Astrocyte (in vitro differentiated cells and primary cell): ENCODE data around the gene TLE7. TPM values are rescaled to one million over a fixed set of nuclear protein-coding genes. Genes with fewer than 3 reads are reported as not detected.

Experiments used
- DNase-seq: peaks from one replicate; pipeline ENCODE4 v3.0.0-alpha.2; 2010; ENCODE audit warnings: low read depth
- FAIRE-seq: peaks from 2 replicates; lab custom pipeline; 2011; peaks lifted over from hg19 to GRCh38; lab: Jason Lieb, UNC
- H2AFZ ChIP-seq: 2 replicates; pipeline ENCODE4 v1.6.0; 2012; ENCODE audit warnings: low read depth, low read length, inconsistent platforms
- H3K27ac ChIP-seq: 2 replicates; pipeline ENCODE4 v1.5.1; 2011; ENCODE audit warnings: low read depth, low read length, inconsistent platforms
- H3K27me3 ChIP-seq: 2 replicates; pipeline ENCODE4 v1.6.0; 2011; ENCODE audit warnings: low read length, inconsistent platforms; ENCODE audit not compliant: insufficient read depth
- H3K36me3 ChIP-seq: 2 replicates; pipeline ENCODE4 v1.5.1; 2011; ENCODE audit warnings: low read length, inconsistent platforms; ENCODE audit not compliant: insufficient read depth
- H3K4me1 ChIP-seq: 2 replicates; pipeline ENCODE4 v1.5.1; 2011; ENCODE audit warnings: low read length, inconsistent platforms; ENCODE audit not compliant: insufficient read depth
- H3K4me2 ChIP-seq: 2 replicates; pipeline ENCODE4 v1.6.0; 2012; ENCODE audit warnings: low read length, inconsistent platforms
- H3K4me3 ChIP-seq: 2 replicates; pipeline ENCODE4 v1.5.1; 2011; ENCODE audit warnings: low read depth, mild to moderate bottlenecking, low read length, inconsistent platforms; ENCODE audit not compliant: insufficient read depth
- H3K79me2 ChIP-seq: 2 replicates; pipeline ENCODE4 v1.6.0; 2012; ENCODE audit warnings: mild to moderate bottlenecking, low read length, inconsistent platforms; ENCODE audit not compliant: insufficient read depth
- H3K9ac ChIP-seq: 2 replicates; pipeline ENCODE4 v1.6.0; 2012; ENCODE audit warnings: mild to moderate bottlenecking, low read length, inconsistent platforms
- H3K9me3 ChIP-seq: 2 replicates; pipeline ENCODE4 v1.5.1; 2012; ENCODE audit warnings: low read depth, mild to moderate bottlenecking, low read length, inconsistent platforms; ENCODE audit not compliant: insufficient read depth
- H4K20me1 ChIP-seq: 2 replicates; pipeline ENCODE4 v1.6.0; 2012; ENCODE audit warnings: low read length, inconsistent platforms; ENCODE audit not compliant: insufficient read depth
- H3K27ac Mint-ChIP-seq: one replicate; pipeline ENCODE4 v1.8.0; 2021; ENCODE audit warnings: mild to moderate bottlenecking, mixed read lengths; ENCODE audit not compliant: unreplicated experiment
- H3K27me3 Mint-ChIP-seq: one replicate; pipeline ENCODE4 v1.8.0; 2021; ENCODE audit warnings: low read depth, mixed read lengths; ENCODE audit not compliant: unreplicated experiment
- H3K36me3 Mint-ChIP-seq: one replicate; pipeline ENCODE4 v1.8.0; 2021; ENCODE audit warnings: low read depth, mixed read lengths; ENCODE audit not compliant: unreplicated experiment
- H3K4me1 Mint-ChIP-seq: one replicate; pipeline ENCODE4 v1.8.0; 2021; ENCODE audit warnings: low read depth, mixed read lengths; ENCODE audit not compliant: unreplicated experiment
- H3K4me3 Mint-ChIP-seq: one replicate; pipeline ENCODE4 v1.8.0; 2021; ENCODE audit warnings: mild to moderate bottlenecking, moderate library complexity, mixed read lengths; ENCODE audit not compliant: unreplicated experiment
- H3K9me3 Mint-ChIP-seq: one replicate; pipeline ENCODE4 v1.8.0; 2021; ENCODE audit warnings: mild to moderate bottlenecking, mixed read lengths; ENCODE audit not compliant: unreplicated experiment
- EZH2 ChIP-seq: IDR thresholded peaks from 2 replicates; pipeline ENCODE4 v1.6.1; 2012; ENCODE audit warnings: mild to moderate bottlenecking, low read length, inconsistent platforms; ENCODE audit not compliant: insufficient read depth
- total RNA-seq: library from RNA; stranded (reverse); gene quantifications from 2 replicates; pipeline ENCODE4 v1.2.1, GENCODE V29; 2021
- TF ChIP-seq, protein P1 (sequence below): IDR thresholded peaks from 2 replicates; pipeline ENCODE4 v1.5.1; 2011; ENCODE audit warnings: low read depth, mild to moderate bottlenecking, inconsistent platforms, low read length, moderate library complexity; ENCODE audit not compliant: insufficient read depth

The TLE7 gene
- total RNA-seq, 1 donor from 2014 or later = not detected

DNA sequence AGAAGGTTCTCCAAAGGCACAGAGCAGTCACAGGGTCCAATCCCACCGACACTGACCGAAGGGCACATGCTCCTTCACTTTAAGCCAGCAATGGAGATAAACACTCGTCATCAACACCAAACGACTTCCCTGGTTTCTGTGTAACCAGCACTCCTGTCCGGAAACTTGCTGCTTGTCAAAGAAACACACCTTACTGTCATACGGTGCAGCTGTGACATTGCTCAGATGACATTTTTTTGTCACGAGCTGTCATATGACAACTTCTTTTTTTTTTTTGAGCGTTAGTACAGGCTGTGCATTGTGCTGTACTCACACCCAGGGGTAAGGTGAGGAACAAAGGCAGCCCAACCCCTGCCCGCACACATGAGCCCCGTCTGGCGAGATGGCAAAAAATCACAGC is 39.2 kb downstream of the TLE7 start:
- Histone ChIP-seq H3K9me3 (peaks cover 3% of the 10 kb centered on the region), H3K4me3 (no peak overlapping the region), H3K79me2 (no peaks in the 10 kb centered on the region), H3K4me1 (no peaks in the 10 kb centered on the region), H4K20me1 (no peaks in the 10 kb centered on the region), H3K27me3 (no peaks in the 10 kb centered on the region), H3K9ac (no peak overlapping the region), H2AFZ (no peak overlapping the region), H3K4me2 (no peak overlapping the region), H3K27ac (no peak overlapping the region), H3K36me3 (no peaks in the 10 kb centered on the region)
- Mint-ChIP-seq H3K9me3 (peaks cover 12% of the 10 kb centered on the region), H3K4me3 (no peak overlapping the region), H3K4me1 (no peaks in the 10 kb centered on the region), H3K27me3 (peaks cover 25% of the 10 kb centered on the region), H3K36me3 (peaks cover 3% of the 10 kb centered on the region), H3K27ac (no peak overlapping the region)
- TF ChIP-seq EZH2 = no peak
- FAIRE-seq (no peak), DNase-seq (no peak)

DNA sequence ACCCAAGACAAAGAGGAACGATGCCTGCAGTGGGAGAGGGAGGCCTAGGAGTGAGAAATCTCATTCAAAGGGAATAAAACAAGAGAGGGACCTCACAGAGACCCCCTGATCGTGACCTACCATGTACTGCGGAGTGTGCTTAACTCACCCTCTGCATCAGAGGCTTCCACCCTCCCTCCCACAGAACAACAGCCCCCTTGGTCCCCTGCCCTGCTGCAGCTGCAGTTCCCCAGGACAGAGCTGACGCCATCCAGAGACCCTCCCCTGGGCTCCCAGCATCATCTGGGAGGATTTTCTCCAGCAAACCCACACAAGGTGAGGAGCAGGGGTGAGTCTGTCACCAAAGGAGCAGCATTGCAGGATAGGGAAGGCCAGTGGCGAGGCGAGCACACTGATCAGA is 39.8 kb downstream of the TLE7 start:
- no peak overlapping the region for H3K4me3 Mint-ChIP-seq
- DNase-seq = no peak

DNA sequence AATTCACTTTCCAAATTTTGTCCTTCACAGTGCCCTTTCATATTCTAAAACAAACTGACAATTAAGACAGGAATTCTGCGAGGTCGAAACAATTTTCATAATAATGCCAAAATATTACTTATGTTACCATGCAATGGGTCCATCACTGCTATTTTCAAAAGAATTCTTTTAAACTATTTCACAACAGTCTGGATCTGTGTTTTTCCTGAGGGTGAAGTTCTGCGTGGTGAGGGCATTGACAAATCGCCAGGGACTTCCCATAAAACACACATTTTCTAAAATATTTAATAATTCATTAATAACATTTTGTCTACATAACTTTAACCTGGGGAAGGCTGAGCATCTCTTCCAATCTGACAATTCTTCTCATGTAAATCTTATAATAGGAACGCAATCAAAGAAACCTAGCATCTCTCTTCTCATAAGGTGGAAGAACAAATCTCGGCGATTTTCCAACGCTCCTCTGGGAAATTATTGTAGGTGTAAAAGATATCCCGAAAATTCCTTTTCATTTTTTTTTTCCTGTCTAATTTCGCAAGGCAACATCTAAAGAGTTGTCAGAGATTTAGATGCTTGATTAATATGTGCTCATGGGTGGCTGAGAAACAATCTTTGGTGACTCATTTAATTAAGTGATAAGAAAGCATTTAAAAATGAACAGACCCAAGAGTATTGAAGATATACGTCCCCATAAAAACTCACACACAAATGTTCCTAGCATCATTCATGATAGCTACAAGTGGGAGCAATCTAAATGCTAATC is 41.9 kb downstream of the TLE7 start:
- no peak overlapping the region for H3K4me3 ChIP-seq
- H2AFZ ChIP-seq = no peak overlapping the region
- no peaks in the 10 kb centered on the region for H4K20me1 ChIP-seq
- no peaks in the 10 kb centered on the region for H3K27me3 ChIP-seq
- no peaks in the 10 kb centered on the region for H3K36me3 ChIP-seq
- Mint-ChIP-seq H3K27ac (no peak overlapping the region), H3K4me1 (no peaks in the 10 kb centered on the region), H3K27me3 (peaks cover 17% of the 10 kb centered on the region), H3K36me3 (peaks cover 3% of the 10 kb centered on the region), H3K9me3 (peaks cover 8% of the 10 kb centered on the region), H3K4me3 (no peak overlapping the region)
- H3K4me2 ChIP-seq = no peak overlapping the region
- H3K27ac ChIP-seq = no peak overlapping the region
- no peak overlapping the region for H3K9ac ChIP-seq
- H3K9me3 ChIP-seq = peaks cover 3% of the 10 kb centered on the region
- H3K79me2 ChIP-seq = no peaks in the 10 kb centered on the region
- FAIRE-seq (no peak), DNase-seq (no peak)
- TF ChIP-seq EZH2 = no peak
- TF ChIP-seq, protein P1, sequence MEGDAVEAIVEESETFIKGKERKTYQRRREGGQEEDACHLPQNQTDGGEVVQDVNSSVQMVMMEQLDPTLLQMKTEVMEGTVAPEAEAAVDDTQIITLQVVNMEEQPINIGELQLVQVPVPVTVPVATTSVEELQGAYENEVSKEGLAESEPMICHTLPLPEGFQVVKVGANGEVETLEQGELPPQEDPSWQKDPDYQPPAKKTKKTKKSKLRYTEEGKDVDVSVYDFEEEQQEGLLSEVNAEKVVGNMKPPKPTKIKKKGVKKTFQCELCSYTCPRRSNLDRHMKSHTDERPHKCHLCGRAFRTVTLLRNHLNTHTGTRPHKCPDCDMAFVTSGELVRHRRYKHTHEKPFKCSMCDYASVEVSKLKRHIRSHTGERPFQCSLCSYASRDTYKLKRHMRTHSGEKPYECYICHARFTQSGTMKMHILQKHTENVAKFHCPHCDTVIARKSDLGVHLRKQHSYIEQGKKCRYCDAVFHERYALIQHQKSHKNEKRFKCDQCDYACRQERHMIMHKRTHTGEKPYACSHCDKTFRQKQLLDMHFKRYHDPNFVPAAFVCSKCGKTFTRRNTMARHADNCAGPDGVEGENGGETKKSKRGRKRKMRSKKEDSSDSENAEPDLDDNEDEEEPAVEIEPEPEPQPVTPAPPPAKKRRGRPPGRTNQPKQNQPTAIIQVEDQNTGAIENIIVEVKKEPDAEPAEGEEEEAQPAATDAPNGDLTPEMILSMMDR = no peak
- no peaks in the 10 kb centered on the region for H3K4me1 ChIP-seq

More for the DNA sequence above, 39.8 kb downstream of the TLE7 start:
- H3K9ac ChIP-seq = no peak overlapping the region
- H3K36me3 ChIP-seq = no peaks in the 10 kb centered on the region
- H3K9me3 Mint-ChIP-seq = peaks cover 12% of the 10 kb centered on the region
- H2AFZ ChIP-seq = no peak overlapping the region
- peaks cover 20% of the 10 kb centered on the region for H3K27me3 Mint-ChIP-seq
- no peak overlapping the region for H3K4me3 ChIP-seq
- no peaks in the 10 kb centered on the region for H4K20me1 ChIP-seq
- no peak overlapping the region for H3K4me2 ChIP-seq
- H3K27me3 ChIP-seq = no peaks in the 10 kb centered on the region
- no peaks in the 10 kb centered on the region for H3K4me1 Mint-ChIP-seq
- H3K27ac ChIP-seq = no peak overlapping the region
- peaks cover 3% of the 10 kb centered on the region for H3K36me3 Mint-ChIP-seq
- no peak for FAIRE-seq
- peaks cover 3% of the 10 kb centered on the region for H3K9me3 ChIP-seq
- no peaks in the 10 kb centered on the region for H3K4me1 ChIP-seq
- no peaks in the 10 kb centered on the region for H3K79me2 ChIP-seq
- no peak overlapping the region for H3K27ac Mint-ChIP-seq
- TF ChIP-seq, protein P1 = no peak
- no peak for TF ChIP-seq EZH2
